Astrocyte of the cerebellum (primary cell): ENCODE measurements around the gene KCNC1.

ENCODE experiments used
- DNase-seq: peaks from one replicate; pipeline ENCODE4 v3.0.0-alpha.2; 2011; ENCODE audit warnings: low read depth
- H3K4me3 ChIP-seq: 2 replicates; pipeline ENCODE4 v1.5.1; 2011; ENCODE audit warnings: mild to moderate bottlenecking, low read depth, low read length, moderate library complexity
- CTCF ChIP-seq: IDR thresholded peaks from 2 replicates; pipeline ENCODE4 v1.5.1; 2012; ENCODE audit warnings: low read length, low read depth, moderate library complexity, mild to moderate bottlenecking; ENCODE audit errors: missing control alignments
- in situ Hi-C: cut with HindIII; loops from 2 replicates; pipeline ENCODE4 v1.10.0; 2017; ENCODE audit warnings: low sequenced_read_pairs

The KCNC1 gene

GRCh38 chr11:17831228-17831627 lies 96.6 kb downstream of the KCNC1 start:
- in situ Hi-C loops: no loop called here
- no peak for TF ChIP-seq CTCF
- DNase-seq: no peak

GRCh38 chr11:17831883-17832282 lies 97.3 kb downstream of the KCNC1 start:
- DNase-seq: no peak
- H3K4me3 ChIP-seq: no peak overlapping the region
- TF ChIP-seq CTCF: no peak
- in situ Hi-C loops: no loop called here

More at GRCh38 chr11:17831228-17831627, 96.6 kb downstream of the KCNC1 start:
- no peak overlapping the region for H3K4me3 ChIP-seq
